Activated effector memory CD4-positive, alpha-beta T cell treated with anti-CD3 and anti-CD28 coated beads, Interleukin-2, amount 50 U/mL, for 16 hours (primary cell): ENCODE data around the gene RABAC1.
A peak's percentile ranks its signal among the peaks of the same experiment; 100 is the strongest.

Source experiments
- DNase-seq: peaks from one replicate; pipeline ENCODE4 v3.0.0-alpha.2; 2020

RABAC1 gene

DNA sequence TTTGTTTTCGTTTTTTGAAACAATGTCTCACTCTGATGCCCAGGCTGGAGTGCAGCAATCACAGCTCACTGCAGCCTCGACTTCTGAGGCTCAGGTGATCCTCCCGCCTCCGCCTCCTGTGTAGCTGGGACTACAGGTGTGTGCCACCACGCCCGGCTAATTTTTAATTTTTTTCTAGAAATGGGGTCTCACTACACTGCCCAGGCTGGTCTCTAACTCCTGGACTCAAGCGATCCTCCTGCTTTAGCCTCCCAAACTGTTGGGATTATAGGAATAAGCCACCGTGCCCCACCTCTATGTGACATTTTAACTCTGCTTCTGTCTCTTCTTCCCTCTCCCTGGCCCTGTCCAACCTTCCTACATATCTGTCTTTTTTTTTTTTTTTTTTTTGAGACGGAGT is 29.8 kb upstream of the RABAC1 start:
- DNase-seq: no peak

DNA sequence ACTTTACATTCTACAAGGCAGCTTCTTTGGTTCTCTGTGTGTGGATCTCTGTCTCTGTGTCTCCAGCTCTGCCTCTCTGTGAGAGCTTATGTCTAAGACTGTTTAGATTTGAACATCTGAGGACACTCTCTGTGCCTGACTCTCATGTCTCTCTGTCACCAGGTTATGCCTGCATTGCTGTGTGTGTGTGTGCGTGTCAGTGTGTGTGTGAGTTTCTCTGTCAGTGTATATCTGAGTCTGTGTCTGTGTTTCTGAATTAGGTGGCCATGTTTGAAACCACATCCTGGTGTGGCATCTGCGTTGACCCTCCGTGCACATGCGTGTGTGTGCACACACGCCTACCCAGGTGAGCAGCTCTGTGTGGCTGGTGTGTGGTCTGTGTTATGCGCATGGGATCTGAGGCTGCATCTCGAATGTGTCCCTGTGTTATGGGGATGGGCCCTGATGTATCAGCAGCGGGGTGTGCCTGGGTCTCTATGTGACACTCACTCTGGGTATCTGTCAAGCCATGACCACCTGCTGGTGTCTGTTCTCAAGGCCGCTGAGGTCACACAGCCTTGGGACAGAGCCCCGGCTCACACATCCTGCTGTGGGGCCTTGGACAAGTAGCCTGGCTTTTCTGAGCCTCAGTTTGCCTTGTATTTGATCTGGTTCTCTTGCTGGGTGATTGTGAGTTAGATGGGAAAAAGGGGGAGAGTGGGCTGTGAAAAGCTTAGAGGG is 28.2 kb upstream of the RABAC1 start:
- DNase-seq: no peak

DNA sequence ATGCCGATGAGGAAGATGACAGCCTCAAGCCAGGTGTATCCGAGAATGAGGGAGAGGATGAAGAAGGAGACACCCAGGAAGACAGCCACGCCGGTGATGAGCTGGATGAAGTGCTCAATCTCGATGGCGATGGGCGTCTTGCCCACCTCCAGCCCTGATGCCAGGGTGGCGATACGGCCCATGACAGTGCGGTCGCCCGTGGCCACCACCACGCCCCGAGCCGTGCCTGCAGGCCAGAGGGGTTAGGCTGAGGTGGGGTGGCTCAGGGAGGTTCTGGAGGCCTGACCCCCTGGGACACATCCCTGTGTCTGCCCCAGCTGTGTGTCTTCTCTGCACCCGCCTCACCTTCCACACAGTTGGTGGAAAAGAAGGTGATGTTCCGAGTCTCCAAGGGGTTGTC is 25.8 kb upstream of the RABAC1 start:
- no peak for DNase-seq

DNA sequence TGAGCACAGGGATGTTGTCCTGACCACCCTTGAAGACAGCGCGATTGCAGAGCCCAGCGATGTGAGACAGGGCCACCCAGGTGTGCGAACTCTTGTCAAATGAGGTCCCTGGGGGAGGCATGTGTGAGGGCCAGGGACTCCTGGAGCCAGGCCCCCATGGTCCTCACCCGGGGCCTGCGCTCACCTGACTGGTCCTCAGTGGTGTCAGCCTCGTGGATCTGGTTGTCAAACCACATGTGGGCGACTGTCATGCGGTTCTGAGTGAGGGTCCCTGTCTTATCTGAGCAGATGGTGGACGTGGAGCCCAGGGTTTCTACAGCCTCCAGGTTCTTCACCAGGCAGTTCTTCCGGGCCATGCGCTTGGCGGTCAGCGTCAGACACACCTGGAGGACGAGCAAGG is 22.6 kb upstream of the RABAC1 start:
- DNase-seq: no peak

DNA sequence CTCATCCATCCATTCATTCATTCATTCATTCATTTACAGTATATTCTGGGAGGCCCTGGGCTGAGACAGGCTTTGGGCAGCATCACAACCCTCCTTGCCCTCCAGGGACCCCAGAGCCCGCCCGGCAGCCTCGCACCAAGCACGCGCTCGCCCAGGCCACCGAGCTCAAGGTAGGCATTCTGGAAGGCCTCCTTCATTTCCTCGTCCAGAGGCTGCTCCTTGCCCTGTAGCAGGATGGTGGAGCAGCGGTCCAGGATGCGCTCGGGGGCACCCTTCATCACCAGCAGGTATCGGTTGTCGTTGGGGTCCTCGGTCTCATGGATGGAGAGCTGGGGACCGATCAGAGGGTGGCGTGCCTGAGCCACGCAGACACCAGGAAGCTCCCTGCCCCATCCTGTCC is 19.3 kb upstream of the RABAC1 start:
- no peak for DNase-seq

DNA sequence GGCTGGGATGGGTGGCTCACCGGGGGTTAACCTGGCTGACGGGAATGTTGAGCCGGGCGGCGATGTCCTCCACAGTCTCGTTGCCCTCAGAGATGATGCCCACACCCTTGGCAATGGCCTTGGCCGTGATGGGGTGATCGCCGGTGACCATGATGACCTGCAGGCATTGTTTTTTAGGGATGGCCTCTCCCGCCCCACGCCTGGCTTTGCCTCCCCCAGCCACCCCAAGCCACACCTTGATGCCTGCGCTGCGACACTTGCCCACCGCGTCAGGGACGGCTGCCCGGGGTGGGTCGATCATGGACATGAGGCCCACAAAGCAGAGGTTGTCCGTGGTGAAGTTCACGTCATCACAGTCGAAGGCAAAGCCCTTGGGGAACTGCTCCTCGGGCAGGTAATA is 18.8 kb upstream of the RABAC1 start:
- no peak for DNase-seq

DNA sequence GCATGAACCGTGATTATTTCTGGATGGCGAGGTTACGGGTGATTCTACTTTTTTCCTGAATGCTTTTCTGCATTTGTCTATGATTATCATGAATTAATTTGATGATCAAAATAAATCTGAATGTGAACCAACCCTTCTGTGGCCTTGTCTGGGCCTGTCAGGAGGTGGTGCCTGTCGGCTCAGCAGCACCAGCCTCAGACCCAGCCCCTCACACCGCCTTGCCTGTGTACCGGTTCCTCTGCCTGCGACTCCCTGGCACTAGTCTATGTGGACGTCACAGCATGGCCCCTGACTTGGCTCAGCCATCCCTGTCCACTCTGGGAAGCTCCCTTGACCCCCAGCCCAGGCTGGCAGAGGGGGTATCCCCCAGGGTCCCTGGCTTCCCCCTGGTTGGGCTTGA is 15.5 kb upstream of the RABAC1 start:
- no peak for DNase-seq

DNA sequence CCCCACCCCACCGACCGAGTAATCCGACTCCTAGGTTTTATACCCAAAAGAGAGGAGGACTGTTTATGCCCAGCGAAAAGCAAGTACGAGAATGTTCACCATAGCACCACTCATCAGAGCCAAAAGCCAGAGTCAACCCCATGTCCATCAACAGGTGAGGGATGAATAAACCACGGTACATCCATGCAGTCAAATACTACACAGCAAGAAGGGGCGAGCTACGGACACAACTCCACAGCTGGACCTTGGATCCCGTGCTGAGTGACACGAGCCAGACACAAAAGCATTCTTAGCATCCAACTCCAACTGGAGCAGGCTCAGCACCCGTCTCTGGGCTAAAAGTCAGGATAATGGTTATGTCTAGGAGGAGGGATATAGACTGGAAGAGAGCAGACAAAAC is 12.2 kb upstream of the RABAC1 start:
- no peak for DNase-seq

DNA sequence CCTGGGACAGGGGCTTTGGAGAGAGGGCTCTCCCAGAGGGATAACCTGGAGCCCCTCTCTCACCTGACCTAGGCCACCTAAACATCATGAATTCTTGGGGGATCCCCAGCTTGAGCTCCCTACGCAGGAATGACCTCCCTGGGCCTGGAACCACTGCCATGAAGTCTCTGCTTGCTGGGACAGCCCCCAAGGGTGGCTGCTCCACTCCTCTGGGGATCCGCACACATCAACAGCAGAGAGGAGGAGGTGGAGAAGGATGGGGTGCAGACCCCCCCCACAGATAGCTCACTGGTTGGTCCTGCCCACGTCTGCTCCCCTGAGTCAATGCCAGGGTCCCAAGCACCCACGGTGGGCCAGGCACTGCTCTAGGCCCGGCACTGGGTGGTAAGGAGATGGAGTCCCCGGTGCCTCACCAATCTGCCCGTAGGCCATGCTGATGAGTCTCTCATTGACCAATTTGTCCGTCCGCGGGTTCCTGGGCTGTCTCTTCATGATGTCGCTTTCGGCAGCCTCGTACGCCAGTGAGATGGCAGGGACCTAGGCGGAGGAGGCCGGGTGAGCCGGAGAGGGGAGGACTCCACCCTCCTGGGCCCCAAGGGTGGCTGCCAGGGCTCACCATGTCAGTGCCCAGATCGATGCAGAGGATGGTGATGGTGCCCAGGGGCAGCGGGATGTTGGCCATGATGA is 10.8 kb upstream of the RABAC1 start:
- no peak for DNase-seq

DNA sequence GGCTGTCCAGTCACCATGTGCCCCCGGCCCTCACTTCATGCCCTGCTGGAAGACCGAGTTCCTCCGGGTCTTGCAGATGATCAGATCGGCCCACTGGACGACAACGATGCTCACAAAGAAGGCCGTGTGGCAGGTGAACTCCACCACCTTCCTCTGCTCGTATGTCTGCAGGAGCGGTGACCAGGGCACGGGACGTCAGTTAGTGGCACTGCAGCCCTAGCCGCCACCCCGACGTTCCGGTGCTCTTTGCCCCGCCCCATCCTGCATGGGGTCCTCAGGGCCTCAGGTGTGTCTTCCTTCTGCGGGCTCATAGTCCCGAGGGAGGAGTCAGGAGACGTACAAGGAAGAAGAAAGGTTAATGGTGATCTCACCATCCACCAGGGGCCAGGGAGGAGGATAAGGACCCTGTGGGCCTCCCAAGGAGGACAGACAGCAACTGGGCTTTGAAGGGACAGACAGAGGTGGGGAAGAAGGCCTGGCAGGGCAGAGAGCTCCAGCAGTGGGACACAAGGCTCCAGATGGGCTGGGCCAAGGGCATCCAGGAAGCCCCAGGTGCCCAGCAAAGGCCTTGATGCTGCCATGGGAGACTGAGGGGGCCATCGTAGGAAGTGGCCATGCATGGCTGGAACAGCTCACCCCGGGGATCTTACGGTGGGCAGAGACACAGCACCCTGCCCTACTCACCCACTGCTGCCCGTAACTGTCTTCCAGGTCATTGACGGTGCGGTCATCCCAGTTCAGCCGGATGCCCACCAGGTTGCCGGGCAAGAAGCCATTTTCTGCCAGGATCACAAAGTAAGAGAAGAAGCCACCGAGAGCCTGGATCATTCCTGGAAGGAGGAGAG is 9.9 kb upstream of the RABAC1 start:
- no peak for DNase-seq

DNA sequence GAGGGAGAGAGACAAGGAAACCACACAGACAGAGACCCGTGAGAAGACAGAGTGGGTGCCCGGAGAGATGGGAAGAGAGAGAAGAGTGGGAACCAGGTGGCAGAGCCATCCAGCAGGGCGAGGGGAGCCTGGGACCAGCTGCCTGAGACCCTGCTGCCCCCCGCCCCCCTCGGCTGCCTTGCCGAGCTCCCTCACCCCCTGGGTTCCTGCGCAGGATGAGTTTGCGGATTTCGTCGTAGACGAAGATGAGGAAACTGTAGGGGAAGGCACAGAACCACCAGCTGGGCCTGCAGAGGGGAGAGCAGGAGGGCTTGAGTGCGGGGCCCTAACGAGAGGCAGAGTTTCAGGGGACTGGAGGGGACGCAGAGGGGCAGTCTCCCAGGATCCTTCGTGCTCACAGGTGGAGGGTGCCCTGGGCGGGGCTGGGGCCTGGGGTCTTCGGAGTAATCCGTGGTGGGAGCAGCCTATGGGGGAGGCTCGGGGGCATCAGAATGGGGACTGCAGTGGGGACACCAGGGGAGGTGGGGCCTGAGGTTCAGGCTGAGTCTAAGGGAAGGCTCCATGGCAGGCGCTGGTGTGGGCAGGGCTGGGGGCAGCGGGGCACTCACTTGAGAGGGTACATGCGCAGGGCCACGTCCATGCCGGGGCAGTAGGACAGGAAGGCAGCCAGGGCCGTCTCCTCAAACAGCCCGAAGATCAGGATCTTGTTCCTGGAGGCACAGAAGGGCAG is 8.1 kb upstream of the RABAC1 start:
- no peak for DNase-seq

DNA sequence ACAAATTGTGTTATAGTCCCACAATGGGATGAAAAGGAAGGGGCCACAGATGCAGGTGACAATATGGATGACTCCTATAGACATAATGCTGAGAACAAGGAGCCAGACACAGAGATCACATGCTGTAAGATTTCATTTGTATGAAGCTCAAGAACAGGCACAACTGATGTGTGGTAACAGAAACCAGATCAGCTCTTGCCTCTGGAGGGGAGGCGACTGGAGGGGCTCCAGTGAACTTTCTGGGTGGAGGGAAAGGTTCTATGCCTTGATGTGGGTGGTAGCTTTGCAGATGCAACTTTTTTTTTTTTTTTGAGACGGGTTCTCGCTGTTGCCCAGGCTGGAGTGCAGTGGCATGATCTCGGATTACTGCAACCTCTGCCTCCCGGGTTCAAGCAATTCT is 6.0 kb upstream of the RABAC1 start:
- no peak for DNase-seq

DNA sequence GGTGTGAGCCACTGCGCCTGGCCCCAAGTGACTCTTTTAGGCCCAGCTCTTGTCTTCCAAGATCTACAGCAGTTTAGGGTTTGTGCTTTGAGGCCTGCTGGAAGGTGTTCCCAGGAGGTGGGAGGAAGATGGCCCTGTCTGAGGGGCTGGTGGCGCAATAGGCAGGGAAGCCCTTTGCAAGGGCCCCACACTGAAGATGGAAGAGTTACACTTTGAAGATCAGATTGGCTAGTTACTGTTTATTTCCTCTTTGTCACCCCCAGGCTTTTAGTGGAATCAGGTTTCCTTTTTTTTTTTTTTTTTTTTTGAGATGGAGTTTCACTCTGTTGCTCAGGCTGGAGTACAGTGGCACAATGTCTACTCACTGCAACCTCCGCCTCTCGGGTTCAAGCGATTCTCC is 1.9 kb upstream of the RABAC1 start:
- no peak for DNase-seq

DNA sequence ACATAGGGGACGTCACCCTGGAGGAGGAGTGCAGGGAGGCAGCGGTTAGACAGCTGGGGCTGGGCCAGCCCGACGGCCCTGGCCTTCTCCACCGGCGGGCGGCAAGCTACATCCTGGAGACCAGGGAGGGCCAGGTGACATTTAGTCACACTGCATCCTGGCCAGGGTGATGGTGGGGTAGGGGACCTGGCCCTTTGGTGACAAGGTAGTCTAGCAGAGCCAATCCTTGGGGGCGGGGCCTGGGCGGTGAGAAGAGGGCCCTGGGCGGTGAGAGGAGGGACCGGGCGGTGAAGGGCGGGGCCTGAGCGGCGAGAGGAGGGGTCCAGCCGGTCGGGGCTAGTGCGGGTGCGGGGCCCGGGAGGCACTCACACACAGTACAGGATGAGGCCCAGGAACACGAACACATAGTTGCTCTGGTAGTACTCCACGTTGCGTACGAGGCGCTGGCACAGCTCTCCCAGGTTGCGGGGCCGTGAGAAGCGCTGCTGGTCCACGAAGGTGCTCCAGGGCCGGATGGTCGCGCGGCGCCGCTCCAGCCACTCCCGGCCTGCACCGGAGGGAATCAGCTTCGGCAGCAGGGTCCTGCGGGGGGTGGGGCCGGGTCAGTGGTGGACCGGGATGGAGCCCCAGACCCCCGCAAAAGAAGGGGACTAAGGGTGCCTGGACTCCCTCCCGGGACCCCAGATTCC is 610 bp downstream of the RABAC1 start:
- DNase-seq: peak; percentile 94

DNA sequence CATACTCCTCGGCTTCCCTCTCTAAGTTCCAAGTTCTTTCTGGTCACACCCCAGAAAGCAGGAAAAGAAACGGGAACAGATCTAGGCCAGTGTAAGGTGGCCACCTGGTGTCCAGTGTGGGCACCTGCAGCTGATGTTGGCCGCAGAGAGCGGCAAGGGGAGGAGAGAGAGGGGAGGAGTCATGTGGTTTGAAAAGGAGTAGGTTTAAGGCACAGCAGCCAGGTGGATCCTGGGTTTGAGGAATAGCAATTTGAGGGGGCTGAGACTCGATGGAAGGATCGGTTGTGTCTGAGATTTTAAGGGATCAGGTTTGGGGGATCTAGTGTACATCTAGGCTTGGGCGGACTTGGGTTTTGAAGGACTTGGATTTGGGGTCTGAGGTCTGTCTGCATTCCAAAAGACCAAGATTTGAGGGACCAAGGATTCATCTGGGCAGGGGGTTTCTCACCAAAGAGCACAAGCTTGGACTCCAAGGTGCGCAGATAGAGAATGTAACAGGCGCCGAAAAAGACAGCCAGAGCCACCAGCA is 1.2 kb downstream of the RABAC1 start:
- peak; percentile 75 for DNase-seq

DNA sequence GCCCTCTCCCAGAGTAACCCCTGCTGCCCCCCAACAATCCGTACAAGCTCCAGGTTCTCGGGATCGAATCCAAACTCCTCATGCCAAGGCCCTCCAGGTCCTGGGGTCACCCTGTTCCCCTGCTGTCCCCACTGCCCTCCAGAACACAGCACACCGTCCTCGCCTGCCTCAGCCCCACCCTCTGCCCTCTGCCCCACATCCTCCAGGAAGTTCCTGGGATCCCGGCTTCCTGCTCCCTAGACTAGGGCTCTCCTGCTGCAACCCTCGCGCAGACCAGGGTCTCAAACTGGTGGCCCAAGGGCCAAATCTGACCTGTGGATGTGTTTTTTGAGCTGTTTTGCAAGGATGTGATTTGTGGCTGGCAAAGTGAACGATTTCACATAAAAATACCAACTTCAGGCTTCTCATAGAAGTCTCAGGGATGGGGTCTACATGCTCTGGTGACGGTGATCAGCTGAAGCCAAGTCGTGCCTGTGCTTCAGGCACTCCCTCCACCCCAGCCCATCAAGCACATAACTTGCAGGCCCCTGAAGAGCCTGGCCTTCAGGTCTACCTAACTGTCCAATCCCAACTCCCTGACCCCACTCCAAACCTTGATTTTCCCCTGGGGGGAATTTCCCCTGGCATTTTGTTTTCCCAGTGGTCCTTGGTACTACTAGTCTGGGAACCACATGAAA is 1.8 kb downstream of the RABAC1 start:
- DNase-seq: no peak

DNA sequence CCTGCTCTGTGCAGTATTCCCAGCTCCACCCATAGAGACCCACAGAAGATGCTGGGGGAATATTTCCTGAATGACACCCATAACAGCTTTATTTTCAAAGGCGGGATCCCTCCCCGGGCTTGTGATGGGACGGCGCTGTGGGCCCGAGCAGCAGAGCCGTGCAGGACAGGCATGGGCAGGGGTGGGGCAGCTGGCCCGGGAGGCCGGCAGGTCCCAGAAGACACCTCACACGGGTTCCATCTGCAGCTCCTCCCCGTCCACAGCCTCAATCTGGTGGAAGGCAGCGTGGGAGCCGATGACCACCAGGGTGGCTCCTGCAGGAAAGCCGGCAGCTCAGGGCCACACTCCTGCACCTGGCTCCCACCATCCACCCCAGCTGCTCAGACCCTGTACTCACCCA is 2.5 kb downstream of the RABAC1 start:
- no peak for DNase-seq

DNA sequence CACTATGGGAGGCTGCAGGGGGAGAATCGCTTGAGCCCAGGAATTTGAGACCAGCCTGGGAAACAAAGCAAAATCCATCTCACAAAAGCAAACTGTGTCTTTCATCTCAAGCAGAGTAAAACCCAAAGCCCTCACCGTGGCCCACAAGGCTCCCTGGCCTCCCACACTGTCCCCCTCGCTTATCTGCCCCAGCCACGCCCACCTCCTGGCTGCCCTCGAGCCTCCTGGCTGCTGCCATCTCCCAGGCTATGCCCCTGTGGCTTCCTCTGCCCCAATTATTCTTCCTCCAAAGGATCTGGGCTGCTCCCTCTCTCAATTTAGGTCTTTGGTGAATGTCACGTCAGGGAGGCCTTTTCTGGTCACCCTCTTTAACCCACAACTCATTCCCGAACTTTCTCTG is 3.6 kb downstream of the RABAC1 start:
- DNase-seq: no peak

DNA sequence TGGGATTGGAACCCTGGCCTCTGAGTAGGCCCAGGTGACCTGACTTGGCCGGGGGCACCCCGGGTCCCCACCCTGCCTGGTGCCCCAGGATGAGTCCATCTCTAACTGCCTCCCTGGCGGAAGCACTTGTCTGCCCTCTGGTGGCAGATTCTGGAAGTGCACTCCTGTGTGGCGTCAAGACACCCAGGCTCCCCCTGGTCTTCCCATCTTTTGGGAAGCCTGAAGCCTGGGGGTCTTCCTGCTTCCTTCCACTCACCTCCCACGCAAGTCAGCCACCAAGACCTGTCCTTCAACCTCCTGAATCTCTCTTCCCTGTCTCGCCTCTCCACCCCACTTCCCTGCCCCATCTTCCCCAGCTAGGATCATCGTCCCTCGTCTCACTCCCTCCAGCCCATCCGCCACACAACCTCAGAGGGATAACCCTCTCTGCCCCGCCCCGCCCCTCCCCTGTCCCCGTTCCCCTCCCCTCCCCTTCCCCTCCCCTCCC is 7.4 kb downstream of the RABAC1 start:
- peak; percentile 96 for DNase-seq

DNA sequence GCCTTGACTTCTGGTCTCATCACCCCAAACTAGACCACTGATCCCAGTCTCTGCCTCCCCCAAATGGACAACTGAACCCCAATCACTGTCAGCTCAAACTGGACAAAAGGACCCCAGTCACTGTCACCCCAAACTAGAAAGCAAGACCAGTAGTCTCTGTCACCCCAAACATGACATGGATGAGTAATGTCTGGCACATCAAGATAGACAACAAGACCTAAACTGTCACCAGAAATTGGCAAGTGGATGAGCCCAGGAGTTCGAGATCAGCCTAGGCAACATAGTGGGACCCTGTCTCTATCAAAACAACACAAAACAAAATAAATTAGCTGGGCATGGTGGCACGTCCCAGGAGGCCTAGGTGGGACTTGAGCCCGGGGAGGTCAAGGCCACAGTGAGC is 12.0 kb downstream of the RABAC1 start:
- no peak for DNase-seq

DNA sequence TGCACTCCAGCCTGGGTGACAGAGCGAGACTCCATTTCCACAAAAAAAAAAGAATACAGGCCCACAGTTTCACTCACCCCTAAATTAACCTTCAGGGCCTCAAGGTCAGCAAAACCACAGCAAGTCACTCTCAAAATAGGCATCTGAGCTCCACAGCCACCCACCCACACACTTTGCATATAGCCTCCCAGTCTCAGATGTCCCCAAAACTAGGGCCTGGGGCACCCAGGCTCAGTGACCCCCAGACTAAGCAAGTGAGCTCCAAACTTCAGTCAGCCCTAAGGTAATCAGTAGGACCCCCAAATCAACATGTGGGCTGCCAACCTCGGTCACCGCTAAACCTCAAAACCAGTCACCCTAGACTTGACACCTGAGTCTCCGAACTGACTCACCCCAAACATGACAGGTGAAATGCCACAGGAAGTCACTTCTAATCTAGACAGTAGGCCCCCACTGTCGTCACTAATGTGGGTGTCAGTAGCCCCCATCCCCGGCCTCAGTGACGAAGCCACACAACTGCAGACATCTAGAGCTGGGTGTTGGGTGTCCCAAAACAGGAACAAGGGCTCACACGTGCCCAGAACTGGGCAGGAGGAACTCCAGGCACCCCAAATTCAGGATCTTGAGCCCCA is 13.9 kb downstream of the RABAC1 start:
- DNase-seq: peak; percentile 93
